GM18526 (cell line): Measurements from ENCODE around the gene UBASH3A.

Experiments
- POLR2A ChIP-seq: IDR thresholded peaks from 3 replicates; pipeline ENCODE4 v1.6.1; 2011; ENCODE audit not compliant: insufficient read length; ENCODE audit errors: extremely low read depth

Gene UBASH3A

DNA sequence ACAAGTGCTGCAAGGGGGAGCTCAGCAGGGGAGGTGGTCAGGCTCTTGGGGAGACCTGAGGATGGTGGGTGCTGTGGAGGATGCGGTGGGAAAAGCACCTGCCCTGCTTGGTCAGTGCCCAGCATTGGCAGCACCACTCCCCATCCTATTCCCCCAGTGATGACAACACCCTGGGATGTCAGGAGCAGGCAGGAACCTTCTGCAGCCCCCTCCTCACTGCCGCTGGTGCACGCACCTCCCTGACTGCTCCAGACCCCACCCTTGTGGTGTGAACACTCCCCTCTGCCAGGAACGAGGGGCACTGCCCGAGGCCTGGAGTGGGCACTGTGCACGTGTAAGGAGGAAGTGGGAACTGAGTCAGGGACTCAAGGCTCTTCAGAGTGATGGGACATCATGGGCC is 20.4 kb upstream of the UBASH3A start:
- TF ChIP-seq POLR2A: no peak

DNA sequence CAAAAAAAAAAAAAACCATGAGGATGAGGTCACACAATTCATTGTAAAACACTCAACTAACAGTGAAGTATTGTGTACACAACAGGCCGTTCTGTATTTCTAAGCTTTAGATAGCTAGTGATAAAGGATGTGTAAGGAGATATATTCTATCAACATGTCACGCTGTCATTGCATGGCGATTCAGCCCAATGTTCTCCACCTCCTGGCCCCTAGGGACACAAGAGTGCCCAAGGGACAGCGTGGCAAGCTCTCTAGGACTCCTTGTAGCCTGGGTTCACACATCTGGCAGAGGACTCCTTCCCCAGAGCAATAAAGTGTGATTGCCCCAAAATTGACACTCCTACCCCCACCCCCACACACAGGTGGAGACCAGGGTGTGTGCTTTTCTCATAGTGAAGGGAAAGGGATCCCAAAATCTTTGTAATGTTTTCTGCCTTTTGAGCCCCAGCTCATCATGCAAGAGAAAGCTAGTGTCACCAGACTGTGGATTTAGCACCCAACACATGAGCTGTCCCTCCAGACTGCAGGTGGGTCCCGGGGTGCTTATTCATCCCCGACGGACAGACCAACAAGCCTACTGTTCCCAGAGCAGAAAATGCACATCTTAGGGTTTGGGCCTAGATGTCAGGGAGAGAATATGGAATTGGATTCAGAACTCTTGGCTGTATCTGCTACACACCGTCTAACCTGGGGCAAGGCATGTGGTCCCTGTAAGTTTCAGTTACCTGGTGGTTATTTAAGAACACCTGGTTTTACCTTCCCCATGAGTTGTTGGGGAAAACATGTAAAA is 19.4 kb upstream of the UBASH3A start:
- TF ChIP-seq POLR2A: no peak

DNA sequence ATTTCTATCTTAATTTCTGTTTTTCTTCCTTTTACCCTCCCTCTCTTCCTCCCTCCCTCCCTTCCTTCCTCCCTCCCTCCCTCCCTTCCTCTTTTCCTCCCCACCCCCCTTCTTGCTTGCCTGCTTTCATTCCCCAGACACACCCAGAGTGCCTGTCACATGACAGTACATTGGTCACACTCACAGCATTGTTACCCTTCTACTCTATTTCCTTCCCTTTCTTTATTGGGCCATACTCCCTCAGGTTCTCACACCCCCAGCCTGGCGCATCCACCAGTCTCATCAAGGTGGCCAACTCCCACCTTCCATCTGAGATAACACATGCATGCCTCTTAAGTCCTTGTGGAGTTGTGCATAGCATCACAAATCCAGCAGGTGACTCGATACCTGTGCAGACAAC is 18.7 kb upstream of the UBASH3A start:
- no peak for TF ChIP-seq POLR2A

DNA sequence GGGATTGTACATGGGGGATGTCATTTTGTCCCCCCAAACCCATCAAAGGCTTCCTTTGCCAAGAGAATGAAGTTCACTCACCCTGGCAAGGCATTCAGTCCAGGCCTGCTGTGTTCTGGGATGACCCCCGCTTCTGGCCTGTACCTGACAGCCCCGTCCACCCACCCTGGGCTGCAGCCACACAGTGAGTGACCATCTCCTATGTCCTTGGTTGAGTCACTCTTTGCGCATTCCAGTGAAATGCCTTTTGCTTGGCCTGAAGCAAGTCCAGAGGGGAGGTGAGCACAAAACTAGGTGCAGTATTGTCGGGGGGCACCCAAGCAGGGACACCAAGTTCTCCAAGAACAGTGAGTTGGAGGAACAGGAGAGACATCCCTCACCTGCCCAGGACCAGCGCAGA is 18.1 kb upstream of the UBASH3A start:
- no peak for TF ChIP-seq POLR2A

DNA sequence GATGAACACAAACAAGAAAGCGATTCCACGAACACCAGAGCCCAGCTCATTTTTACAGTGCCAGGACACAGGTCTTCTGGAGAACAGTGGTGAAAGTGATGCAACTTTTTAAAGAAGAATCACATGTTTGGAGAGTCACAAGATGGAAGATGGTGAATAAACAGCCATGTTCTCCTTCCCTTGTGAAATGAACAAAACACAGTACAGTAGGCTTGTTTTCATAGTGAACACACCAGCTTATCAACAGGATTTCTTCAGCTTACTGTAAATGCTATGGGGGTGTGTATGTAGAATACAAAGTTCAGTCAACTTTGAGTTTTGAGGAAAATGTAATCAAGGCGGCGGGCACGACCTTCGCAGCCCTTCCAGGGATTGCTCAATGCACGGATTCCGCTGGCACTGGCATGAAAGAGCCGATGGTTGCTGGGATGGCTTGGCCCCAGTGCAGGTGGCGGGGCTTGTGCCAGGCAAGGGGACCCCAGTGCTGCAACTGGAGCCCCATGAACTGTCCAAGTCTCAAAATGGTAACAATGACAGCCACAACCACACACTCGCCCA is 17.6 kb upstream of the UBASH3A start:
- no peak for TF ChIP-seq POLR2A

DNA sequence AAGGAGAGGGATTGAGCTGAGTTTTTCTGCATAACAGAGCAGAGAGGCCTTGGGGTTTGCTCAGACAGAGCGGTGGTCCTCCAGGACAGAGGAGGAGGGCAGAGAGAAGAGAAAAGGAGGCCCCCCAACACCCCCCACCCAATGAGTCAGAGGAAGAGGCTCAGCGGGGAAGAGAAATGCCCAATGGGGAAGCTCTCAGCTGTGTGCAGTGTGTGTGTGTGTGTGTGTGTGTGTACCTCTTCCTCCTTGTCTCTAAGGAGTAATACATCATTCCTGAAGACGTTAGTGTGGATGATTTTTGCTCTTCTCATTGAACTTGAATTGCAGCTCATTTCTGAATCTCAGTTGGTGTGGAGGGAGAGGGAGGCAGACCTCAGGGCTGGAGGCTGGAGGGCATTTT is 16.5 kb upstream of the UBASH3A start:
- no peak for TF ChIP-seq POLR2A

DNA sequence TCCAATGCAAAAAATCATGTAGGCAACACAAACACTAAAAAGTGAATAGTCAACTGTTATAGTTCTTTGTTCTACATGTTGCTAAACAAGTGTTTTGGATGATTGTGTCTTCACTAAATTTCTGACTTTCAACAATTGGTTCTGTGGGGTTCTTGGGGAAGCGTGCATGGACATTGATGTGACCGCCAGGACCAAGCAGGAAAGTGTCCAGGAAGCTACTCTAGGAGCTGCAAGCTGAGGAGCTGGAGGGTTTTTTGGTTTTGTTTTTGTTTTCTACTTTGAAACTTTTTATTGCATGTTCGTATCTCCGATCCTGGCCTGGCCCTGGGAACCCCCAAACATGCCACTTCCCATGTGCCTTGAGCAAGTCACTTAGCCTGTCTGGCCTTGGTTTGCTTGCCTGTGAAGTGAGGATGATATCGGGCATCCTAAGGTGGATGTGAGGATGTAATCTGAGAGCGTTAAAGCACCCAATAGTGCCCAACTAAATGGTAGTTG is 15.8 kb upstream of the UBASH3A start:
- no peak for TF ChIP-seq POLR2A

DNA sequence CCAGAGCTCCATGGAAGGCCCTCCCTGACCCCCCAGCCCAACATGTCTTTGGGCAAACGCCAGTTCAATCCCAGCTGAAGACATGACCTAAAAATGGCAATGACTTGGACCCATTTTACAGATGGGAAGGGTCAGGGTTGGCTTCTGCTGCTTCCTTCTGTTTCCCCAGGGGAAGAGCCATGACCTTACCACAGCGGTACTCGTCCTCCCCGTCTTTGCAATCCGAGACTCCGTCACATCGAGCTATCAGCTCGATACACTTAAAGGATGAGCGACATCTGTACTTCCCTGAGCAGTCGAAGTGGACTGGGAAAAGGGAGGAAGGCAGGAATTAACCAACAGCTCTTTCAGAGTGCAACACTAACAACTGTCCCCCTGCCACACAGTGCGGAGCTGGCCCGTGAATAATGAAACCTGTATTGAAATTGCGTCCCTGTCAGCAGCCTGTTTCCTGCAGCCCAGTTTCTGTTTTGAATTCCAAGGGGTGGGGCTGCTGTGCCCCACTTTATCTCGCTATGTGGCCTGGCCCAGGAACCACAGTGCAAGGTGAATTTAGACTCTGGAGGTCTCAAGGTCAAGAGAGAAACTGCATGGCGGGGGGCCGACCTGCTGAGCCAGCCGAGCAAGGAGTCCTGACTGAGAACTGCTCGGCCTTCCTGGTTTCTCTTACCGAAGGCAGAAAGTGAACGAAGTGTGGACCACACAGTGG is 14.8 kb upstream of the UBASH3A start:
- TF ChIP-seq POLR2A: no peak

DNA sequence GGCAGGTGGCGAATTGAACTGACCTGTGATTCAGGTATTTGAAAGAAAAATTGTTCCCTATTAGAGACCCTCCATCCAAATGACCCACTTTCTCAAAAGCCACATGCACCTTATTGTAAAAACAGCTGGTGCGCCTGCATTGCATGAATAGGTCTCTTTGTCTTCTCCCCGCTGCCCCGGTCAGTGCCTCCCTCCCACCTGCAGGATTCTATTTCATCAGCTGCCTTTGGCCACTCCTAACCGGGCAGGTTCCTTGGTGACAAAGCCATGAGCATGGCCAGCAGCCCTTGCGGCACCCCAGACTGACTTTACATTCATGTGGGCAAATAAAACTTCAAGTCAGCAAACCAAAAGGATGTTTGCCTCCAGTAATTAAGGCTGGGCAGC is 14.3 kb upstream of the UBASH3A start:
- TF ChIP-seq POLR2A: no peak

DNA sequence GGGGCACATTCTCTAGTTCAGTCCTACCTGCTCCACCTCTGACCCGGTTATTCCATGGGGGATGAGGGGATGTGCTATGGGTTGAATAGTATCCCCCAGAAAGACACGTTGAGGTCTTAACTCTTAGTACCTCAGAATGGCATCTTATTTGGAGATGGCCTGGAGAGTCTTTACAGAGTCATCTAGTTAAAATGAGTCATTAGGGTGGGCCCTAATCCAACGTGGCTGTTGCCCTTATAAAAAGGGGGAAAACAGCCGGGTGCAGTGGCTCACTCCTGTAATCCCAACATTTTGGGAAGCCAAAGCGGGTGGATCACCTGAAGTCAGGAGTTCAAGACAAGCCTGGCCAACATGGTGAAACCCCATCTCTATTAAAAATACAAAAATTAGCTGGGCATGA is 13.5 kb upstream of the UBASH3A start:
- TF ChIP-seq POLR2A: no peak

DNA sequence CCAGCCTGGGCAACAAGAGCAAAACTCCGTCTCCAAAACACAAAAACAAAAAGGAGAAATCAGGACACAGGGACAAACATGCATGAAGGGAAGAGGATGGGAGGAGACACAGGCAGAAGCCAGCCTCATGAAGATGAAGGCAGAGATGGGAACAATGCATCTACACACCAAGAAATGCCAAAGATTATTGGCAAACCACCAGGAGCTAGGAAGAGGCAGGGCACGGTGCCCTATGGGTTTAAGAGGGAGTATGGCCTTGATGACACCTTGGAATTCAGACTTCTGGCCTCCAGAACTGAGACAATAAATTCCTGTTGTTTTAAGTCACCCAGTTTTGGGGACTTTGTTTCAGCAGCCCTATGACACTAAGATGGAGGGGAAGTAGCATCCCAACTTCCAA is 13.0 kb upstream of the UBASH3A start:
- TF ChIP-seq POLR2A: no peak

DNA sequence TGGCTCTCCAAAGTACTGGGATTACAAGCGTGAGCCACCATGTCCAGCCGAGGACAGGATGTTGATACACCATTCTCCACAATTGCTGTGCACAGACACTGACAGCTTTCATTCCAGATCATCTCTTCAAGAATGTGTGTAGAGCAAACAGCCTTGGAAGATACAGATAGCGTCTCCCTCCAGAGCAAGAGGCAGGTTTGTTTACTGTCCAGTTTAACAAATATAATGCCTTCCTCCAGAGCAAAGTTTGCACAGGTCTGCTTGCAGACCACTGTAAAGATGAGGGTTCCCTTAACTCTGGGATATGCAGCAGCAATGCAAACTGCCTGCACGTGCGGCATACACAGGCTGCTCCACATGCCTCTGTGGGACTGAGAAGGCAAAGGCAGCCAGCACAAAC is 12.4 kb upstream of the UBASH3A start:
- no peak for TF ChIP-seq POLR2A

DNA sequence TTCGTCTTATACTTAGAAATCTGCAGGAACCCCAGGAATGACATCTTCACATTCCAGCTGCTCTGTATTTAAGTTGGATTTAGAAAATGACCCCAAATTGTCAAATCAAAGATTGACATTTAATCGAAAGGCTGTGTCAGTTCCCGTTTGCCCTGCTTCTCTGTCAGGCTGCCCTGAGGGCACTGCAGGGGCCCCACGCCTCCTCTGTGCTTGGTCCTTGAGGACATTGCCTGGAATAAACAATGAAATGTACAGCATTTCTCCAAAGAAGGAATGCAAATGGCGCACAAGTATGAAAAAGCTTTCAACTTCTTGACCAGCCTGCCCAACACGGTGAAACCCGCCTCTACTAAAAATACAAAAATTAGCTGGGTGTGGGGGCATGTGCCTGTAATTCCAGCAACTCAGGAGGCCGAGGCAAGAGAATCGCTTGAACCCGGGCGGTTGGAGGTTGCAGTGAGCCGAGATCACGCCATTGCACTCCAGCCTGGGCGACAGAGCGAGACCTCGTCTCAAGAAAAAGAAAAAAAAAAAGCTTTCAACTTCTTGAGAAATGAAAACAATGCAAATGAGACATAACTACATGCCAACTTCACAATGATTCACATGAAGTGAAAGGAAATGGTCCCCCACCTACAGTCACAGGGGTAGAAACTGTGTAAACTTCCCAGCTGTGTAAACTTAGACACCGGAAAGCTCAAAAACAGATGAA is 10.8 kb upstream of the UBASH3A start:
- TF ChIP-seq POLR2A: no peak

DNA sequence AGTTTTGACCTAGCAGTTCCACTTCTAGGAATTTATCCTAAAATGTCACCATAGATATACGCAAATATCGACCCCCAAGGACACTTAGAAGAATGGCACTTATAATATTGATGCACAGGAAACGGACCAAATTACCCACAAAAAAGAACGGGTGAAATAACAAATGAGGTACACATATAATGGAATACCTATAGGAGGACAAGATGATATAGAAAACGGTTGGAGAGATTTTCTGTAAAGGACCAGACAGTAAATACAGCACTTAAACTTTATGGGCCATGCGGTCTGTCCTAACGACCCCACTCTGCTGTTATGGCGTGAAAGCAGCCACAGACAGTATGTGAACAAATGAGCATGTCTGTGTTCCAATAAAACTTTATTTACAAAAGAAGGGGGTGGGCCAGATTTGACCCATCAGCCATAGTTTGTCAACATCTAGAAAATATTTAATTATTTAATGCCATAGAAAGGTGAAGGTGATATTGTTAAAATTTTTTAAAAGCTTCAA is 10.2 kb upstream of the UBASH3A start:
- no peak for TF ChIP-seq POLR2A

DNA sequence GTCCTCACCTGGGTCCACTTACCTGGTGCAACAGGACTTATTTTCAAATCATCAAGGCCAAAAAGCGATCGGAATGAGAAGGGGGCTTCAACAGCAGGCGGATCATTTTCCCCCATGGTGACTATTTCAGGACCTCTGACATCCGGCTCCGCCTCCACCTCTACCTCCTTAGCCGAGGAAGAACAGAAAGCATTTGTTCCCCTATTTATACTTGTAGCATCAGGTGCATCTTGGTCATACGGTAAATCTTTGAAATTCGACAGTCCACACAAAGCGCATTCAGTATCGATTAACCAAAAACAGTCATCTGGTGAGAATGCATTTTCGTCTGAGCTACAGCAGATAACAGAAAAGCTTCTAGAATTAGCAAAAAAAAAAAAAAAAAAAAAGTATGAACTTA is 8.4 kb upstream of the UBASH3A start:
- no peak for TF ChIP-seq POLR2A
